Tibial nerve (tissue), 4 donors: ENCODE results near the gene PLXNA4. TPM values are rescaled to one million over a fixed set of nuclear protein-coding genes. Genes with fewer than 3 reads are reported as not detected.

Experiments
- DNase-seq, 2 donors: peaks; one replicate each; pipeline ENCODE4 v3.0.0-alpha.2; 2019; ENCODE audit warnings: low spot score in 2 of 2
- H3K27ac ChIP-seq, 4 donors: fragments of 200-600 bp; sonication (generic) in 3 of 4; one replicate each; pipeline ENCODE4 v1.5.1; 2017 to 2019; ENCODE audit warnings: mild to moderate bottlenecking in 1 of 4
- H3K27me3 ChIP-seq, 2 donors: fragments of 200-600 bp; sonication (generic) in 1 of 2; one replicate each; pipeline versions ENCODE4 v1.5.1 to v1.6.0; 2017 to 2019
- H3K36me3 ChIP-seq, 3 donors: fragments of 200-600 bp; sonication (generic); one replicate each; pipeline ENCODE4 v1.5.1; 2018 to 2019
- H3K4me1 ChIP-seq, 4 donors: fragments of 200-600 bp; sonication (generic) in 3 of 4; one replicate each; pipeline ENCODE4 v1.5.1; 2017 to 2019
- H3K4me3 ChIP-seq, 4 donors: fragments of 200-600 bp; sonication (generic) in 3 of 4; one replicate each; pipeline ENCODE4 v1.5.1; 2017 to 2019; ENCODE audit warnings: mild to moderate bottlenecking in 1 of 4, moderate library complexity in 1 of 4
- H3K9me3 ChIP-seq, 4 donors: fragments of 200-600 bp; sonication (generic) in 3 of 4; one replicate each; pipeline ENCODE4 v1.5.1; 2017 to 2019
- EP300 ChIP-seq, 2 donors: sonication (generic); formaldehyde crosslinking; IDR thresholded peaks; one replicate each; pipeline ENCODE4 v1.6.1; 2017; ENCODE audit warnings: antibody characterized with exemption in 2 of 2, mild to moderate bottlenecking in 1 of 2
- POLR2A ChIP-seq, 2 donors: fragments of 450-650 bp; IDR thresholded peaks; one replicate each; pipeline ENCODE4 v1.6.1; 2017; ENCODE audit warnings: antibody characterized with exemption in 2 of 2, mild to moderate bottlenecking in 2 of 2, moderate library complexity in 2 of 2
- WGBS, 2 donors: methylation state at CpG; one replicate each; pipeline ENCODE4 v1.1.5; 2018; 5-methylcytosine and 5-hydroxymethylcytosine counted together
- total RNA-seq, 4 donors: library from RNA; depleted of rRNA; stranded (reverse); fragments of >200 nt; gene quantifications; one replicate each; pipeline ENCODE4 v1.1.0, GENCODE V29; 2016
- TF ChIP-seq, protein P1 (sequence below), 5 experiments: fragments of 200-600 bp in 3 of 5; fragments of 450-650 bp in 2 of 5; sonication (generic) in 3 of 5; IDR thresholded peaks; one replicate each; pipeline ENCODE4 v1.5.1; 2016 to 2019; ENCODE audit warnings: antibody characterized with exemption in 5 of 5, mild to moderate bottlenecking in 3 of 5, moderate library complexity in 2 of 5

The PLXNA4 gene
- total RNA-seq, 4 donors from 2014 or later: 12.6 to 32.4 (median 13.7) TPM

DNA sequence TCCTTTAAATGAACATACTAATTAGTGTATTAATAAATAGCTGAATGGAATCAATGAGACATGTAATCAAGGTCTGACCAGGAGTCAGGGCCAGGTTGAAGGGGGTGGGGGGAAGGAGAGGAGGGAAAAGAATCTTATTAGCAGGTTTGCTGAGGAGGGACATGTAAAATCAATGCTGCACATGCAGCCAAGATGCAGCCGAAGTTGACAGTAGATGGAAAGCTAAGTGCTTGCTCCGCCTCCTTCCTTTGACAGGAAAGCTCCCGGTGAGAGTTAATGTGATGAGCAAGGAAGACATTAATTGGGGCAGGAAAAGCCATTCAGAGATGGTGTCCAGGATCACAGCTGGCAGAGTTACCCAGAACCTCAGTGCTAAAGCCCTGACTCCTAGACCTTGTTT, 24.4 kb downstream of the PLXNA4 start:
- no peak for TF ChIP-seq EP300 (IDR thresholded peaks at IDR 0.05)
- no peak for TF ChIP-seq POLR2A (IDR thresholded peaks at IDR 0.05)
- no peaks in the 10 kb centered on the region for H3K27me3 ChIP-seq
- 49 to 54% methylated on average over 3 of the region's 3 CpGs for WGBS, 2 donors
- peaks cover 0 to 42% (median 1%) of the 10 kb centered on the region in 4 donors for H3K9me3 ChIP-seq
- no peaks in the 10 kb centered on the region for H3K36me3 ChIP-seq
- no peak for DNase-seq
- H3K4me1 ChIP-seq: no peaks in the 10 kb centered on the region
- no peak overlapping the region for H3K4me3 ChIP-seq
- no peak overlapping the region for H3K27ac ChIP-seq

DNA sequence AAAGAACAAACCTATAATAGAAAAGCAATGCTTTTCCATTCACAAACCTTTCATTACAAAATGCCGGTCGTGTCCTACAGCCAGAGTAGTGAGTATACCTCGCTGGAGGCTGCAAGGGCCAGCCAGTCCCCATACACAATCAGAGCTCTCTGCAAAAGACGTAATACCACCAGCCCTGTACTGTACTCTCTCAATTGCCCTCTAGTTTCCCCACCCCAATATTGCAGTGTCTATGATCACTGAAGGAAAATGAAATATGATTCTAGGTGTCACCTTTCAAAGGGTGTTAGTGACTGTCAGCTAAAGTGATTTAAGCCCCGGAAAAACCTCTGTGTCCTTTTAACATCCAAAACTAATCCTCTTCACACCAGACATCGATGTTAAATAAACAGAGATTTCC, 24.8 kb downstream of the PLXNA4 start:
- TF ChIP-seq, protein P1, sequence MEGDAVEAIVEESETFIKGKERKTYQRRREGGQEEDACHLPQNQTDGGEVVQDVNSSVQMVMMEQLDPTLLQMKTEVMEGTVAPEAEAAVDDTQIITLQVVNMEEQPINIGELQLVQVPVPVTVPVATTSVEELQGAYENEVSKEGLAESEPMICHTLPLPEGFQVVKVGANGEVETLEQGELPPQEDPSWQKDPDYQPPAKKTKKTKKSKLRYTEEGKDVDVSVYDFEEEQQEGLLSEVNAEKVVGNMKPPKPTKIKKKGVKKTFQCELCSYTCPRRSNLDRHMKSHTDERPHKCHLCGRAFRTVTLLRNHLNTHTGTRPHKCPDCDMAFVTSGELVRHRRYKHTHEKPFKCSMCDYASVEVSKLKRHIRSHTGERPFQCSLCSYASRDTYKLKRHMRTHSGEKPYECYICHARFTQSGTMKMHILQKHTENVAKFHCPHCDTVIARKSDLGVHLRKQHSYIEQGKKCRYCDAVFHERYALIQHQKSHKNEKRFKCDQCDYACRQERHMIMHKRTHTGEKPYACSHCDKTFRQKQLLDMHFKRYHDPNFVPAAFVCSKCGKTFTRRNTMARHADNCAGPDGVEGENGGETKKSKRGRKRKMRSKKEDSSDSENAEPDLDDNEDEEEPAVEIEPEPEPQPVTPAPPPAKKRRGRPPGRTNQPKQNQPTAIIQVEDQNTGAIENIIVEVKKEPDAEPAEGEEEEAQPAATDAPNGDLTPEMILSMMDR (IDR thresholded peaks at IDR 0.05): no peak
- no peak for TF ChIP-seq POLR2A (IDR thresholded peaks at IDR 0.05)
- TF ChIP-seq EP300 (IDR thresholded peaks at IDR 0.05): no peak
- Histone ChIP-seq H3K4me3 (no peak overlapping the region), H3K27me3 (no peaks in the 10 kb centered on the region), H3K27ac (no peak overlapping the region), H3K9me3 (peaks cover 0 to 42% (median 1%) of the 10 kb centered on the region in 4 donors), H3K36me3 (no peaks in the 10 kb centered on the region), H3K4me1 (no peaks in the 10 kb centered on the region)
- no peak for DNase-seq
- WGBS, 2 donors: 88 to 89% methylated on average over 6 of the region's 6 CpGs

DNA sequence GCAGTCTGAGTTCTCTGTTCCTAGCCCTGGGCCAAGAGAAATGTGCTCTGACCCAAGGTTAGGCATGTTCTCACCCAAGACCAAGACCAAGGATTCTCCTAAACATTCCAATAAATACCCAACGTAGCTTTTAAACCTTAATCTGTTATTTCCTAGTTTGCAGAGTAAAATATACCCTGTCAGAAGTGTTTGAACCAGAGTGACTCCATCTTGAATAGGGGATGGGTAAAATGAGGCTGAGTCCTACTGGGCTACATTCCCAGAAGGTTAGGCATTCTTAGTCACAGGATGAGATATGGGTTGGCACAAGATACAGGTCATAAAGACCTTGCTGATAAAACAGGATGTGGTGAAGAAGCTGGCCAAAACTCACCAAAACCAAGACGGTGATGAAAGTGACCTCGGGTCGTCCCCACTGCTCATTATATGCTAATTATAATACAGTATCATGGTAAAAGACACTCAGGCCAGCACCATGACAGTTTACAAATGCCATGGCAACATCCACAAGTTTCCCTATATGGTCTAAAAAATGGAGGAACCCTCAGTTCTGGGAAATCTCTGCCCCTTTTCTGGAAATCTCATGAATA, 27.7 kb downstream of the PLXNA4 start:
- 55 to 63% methylated on average over 4 of the region's 4 CpGs for WGBS, 2 donors
- TF ChIP-seq EP300 (IDR thresholded peaks at IDR 0.05) (no peak), POLR2A (IDR thresholded peaks at IDR 0.05) (no peak)
- TF ChIP-seq, protein P1 (IDR thresholded peaks at IDR 0.05): no peak
- H3K9me3 ChIP-seq: peaks cover 0 to 33% (median 1%) of the 10 kb centered on the region in 4 donors
- no peaks in the 10 kb centered on the region for H3K27me3 ChIP-seq
- H3K27ac ChIP-seq: no peak overlapping the region
- DNase-seq: no peak
- H3K4me1 ChIP-seq: no peaks in the 10 kb centered on the region
- no peaks in the 10 kb centered on the region for H3K36me3 ChIP-seq
- no peak overlapping the region for H3K4me3 ChIP-seq

- WGBS, 2 donors: 49 to 54% methylated on average over 6 of the region's 6 CpGs
- Histone ChIP-seq H3K36me3 (no peaks in the 10 kb centered on the region), H3K27me3 (no peaks in the 10 kb centered on the region), H3K27ac (no peak overlapping the region), H3K4me1 (no peaks in the 10 kb centered on the region), H3K4me3 (no peak overlapping the region), H3K9me3 (peaks cover 0 to 32% (median 3%) of the 10 kb centered on the region in 4 donors)
- DNase-seq: no peak
- TF ChIP-seq, protein P1 (IDR thresholded peaks at IDR 0.05): no peak
- TF ChIP-seq EP300 (IDR thresholded peaks at IDR 0.05): no peak
- TF ChIP-seq POLR2A (IDR thresholded peaks at IDR 0.05): no peak
Observed at GRCh38 chr7:132547821-132548220, 28.4 kb downstream of the PLXNA4 start.

- no peak for DNase-seq
- H3K4me1 ChIP-seq: no peaks in the 10 kb centered on the region
- WGBS, 2 donors: 68 to 79% methylated on average over 1 of the region's 1 CpG
- H3K27ac ChIP-seq: no peak overlapping the region
- no peaks in the 10 kb centered on the region for H3K27me3 ChIP-seq
- TF ChIP-seq POLR2A (IDR thresholded peaks at IDR 0.05) (no peak), EP300 (IDR thresholded peaks at IDR 0.05) (no peak)
- TF ChIP-seq, protein P1 (IDR thresholded peaks at IDR 0.05): no peak
- H3K36me3 ChIP-seq: no peaks in the 10 kb centered on the region
- H3K9me3 ChIP-seq: peaks cover 0 to 27% (median 1%) of the 10 kb centered on the region in 4 donors
- H3K4me3 ChIP-seq: no peak overlapping the region
Observed at GRCh38 chr7:132546366-132547127, 29.7 kb downstream of the PLXNA4 start.
